HCT116 (cell line): Measurements from ENCODE around the gene NEU4. TPM values are rescaled to one million over a fixed set of nuclear protein-coding genes. Genes with fewer than 3 reads are reported as not detected.
A peak's percentile ranks its signal among the peaks of the same experiment; 100 is the strongest.

Experiments used
- ATAC-seq: fragments of 200-7000 bp; cut with Tn5 transposase; 2 replicates; pipeline ENCODE4 v1.9.1; 2020; ENCODE audit warnings: mild to moderate bottlenecking, moderate library complexity
- BruUV-seq: library from RNA; stranded (reverse); fragments of 400-500 nt; replicated peaks from 2 replicates; lab custom pipeline; 2021; lab: Mats Ljungman, UMichigan
- CTCF ChIA-PET: fragments of 300-600 bp; sonication (Branson Sonifier 250); formaldehyde crosslinking; loops from one replicate; lab custom pipeline; 2021; ENCODE audit warnings: antibody characterized with exemption; lab: Charles Lee
- POLR2A ChIA-PET: fragments of 300-600, 350-600 bp; sonication (Branson Sonifier 250); formaldehyde crosslinking; loops from one replicate; lab custom pipeline; 2021; ENCODE audit warnings: antibody characterized with exemption; lab: Charles Lee
- RAD21 ChIA-PET, 2 experiments: fragments of 300-600 bp; sonication (Branson Sonifier 250); formaldehyde crosslinking; loops; one replicate each; lab custom pipeline; 2023; ENCODE audit warnings: low total read pairs in 2 of 2; ENCODE audit not compliant: uncharacterized antibody in 2 of 2, unreplicated experiment in 2 of 2, low non-redundant PET in 1 of 2; lab: Charles Lee
- DNase-seq: peaks from one replicate; pipeline ENCODE4 v3.0.0-alpha.2; 2010; ENCODE audit warnings: low read depth, low spot score
- H2AFZ ChIP-seq: fragments of 200-600 bp; shearing (Covaris generic), sonication (generic); 2 replicates; pipeline ENCODE4 v1.6.1; 2017; ENCODE audit warnings: low read depth, mixed run types, mixed read lengths, antibody characterized with exemption, low read length; ENCODE audit not compliant: poor library complexity, severe bottlenecking
- H3K27ac ChIP-seq: 2 replicates; pipeline ENCODE4 v1.5.1; 2012; ENCODE audit warnings: low read depth, low read length
- H3K27me3 ChIP-seq: fragments of 200-600 bp; sonication (generic); 2 replicates; pipeline ENCODE4 v1.6.1; 2016; ENCODE audit warnings: mixed run types, low read length, mixed read lengths; ENCODE audit not compliant: insufficient read depth
- H3K36me3 ChIP-seq, 2 experiments: fragments of 200-500 bp in 1 of 2; fragments of 200-600 bp in 1 of 2; sonication (Bioruptor generic) in 1 of 2; sonication (generic) in 1 of 2; 2 replicates each; pipeline versions ENCODE4 v1.5.1 to v1.6.1; 2014 to 2016; ENCODE audit warnings: low read length in 2 of 2, inconsistent platforms in 1 of 2, mixed read lengths in 1 of 2, mixed run types in 1 of 2; ENCODE audit not compliant: insufficient read depth in 2 of 2, control insufficient read depth in 1 of 2
- H3K4me1 ChIP-seq, 2 experiments: fragments of 200-600 bp in 1 of 2; sonication (generic) in 1 of 2; 2 replicates each; pipeline versions ENCODE4 v1.5.1 to v1.6.1; 2012 to 2017; ENCODE audit warnings: low read length in 2 of 2, inconsistent platforms in 1 of 2, mild to moderate bottlenecking in 1 of 2, mixed read lengths in 1 of 2, mixed run types in 1 of 2, moderate library complexity in 1 of 2; ENCODE audit not compliant: insufficient read depth in 2 of 2, control insufficient read depth in 1 of 2
- H3K4me2 ChIP-seq: fragments of 200-600 bp; sonication (generic); 2 replicates; pipeline ENCODE4 v1.6.1; 2017; ENCODE audit warnings: mixed run types, low read length, mixed read lengths
- H3K4me3 ChIP-seq, 2 experiments: fragments of 200-600 bp in 1 of 2; sonication (generic) in 1 of 2; replicated peaks in 1 of 2; 2 replicates each; pipeline ENCODE4 v1.5.1; 2011 to 2016; ENCODE audit warnings: low read length in 2 of 2, control low read depth in 1 of 2, low read depth in 1 of 2, mild to moderate bottlenecking in 1 of 2, mixed read lengths in 1 of 2, mixed run types in 1 of 2
- H3K79me2 ChIP-seq: fragments of 200-600 bp; sonication (generic); 2 replicates; pipeline ENCODE4 v1.6.1; 2017; ENCODE audit warnings: mild to moderate bottlenecking, mixed run types, low read length, moderate library complexity, mixed read lengths; ENCODE audit not compliant: insufficient read depth
- H3K9ac ChIP-seq: fragments of 200-600 bp; sonication (generic); 2 replicates; pipeline ENCODE4 v1.6.1; 2016; ENCODE audit warnings: low read length, mixed read lengths
- H3K9me2 ChIP-seq: fragments of 200-600 bp; sonication (generic), shearing (Covaris generic); 2 replicates; pipeline ENCODE4 v1.6.1; 2017; ENCODE audit warnings: mixed run types, mild to moderate bottlenecking, moderate library complexity; ENCODE audit not compliant: insufficient read depth
- H3K9me3 ChIP-seq, 2 experiments: fragments of 200-500 bp in 1 of 2; fragments of 200-600 bp in 1 of 2; sonication (Bioruptor generic) in 1 of 2; sonication (generic) in 1 of 2; 2 replicates each; pipeline ENCODE4 v1.6.1; 2014 to 2017; ENCODE audit warnings: low read length in 2 of 2, mixed read lengths in 2 of 2, inconsistent platforms in 1 of 2, low read depth in 1 of 2, mild to moderate bottlenecking in 1 of 2, mixed run types in 1 of 2, moderate library complexity in 1 of 2; ENCODE audit not compliant: control insufficient read depth in 1 of 2, insufficient read depth in 1 of 2
- H4K20me1 ChIP-seq: fragments of 200-600 bp; sonication (generic), shearing (Covaris generic); 2 replicates; pipeline ENCODE4 v1.6.1; 2017; ENCODE audit warnings: mixed run types, mild to moderate bottlenecking, moderate library complexity; ENCODE audit not compliant: insufficient read depth
- CEBPB ChIP-seq: IDR thresholded peaks from 2 replicates; pipeline ENCODE4 v1.6.1; 2012; ENCODE audit warnings: low read depth
- EGR1 ChIP-seq: IDR thresholded peaks from 2 replicates; pipeline ENCODE4 v1.6.1; 2012; ENCODE audit warnings: low read depth
- ELF1 ChIP-seq: IDR thresholded peaks from 2 replicates; pipeline ENCODE4 v1.6.1; 2012; ENCODE audit warnings: low read depth, borderline replicate concordance
- FOSL1 ChIP-seq: IDR thresholded peaks from 2 replicates; pipeline ENCODE4 v1.6.1; 2012; ENCODE audit warnings: low read depth
- JUND ChIP-seq: IDR thresholded peaks from 2 replicates; pipeline ENCODE4 v1.6.1; 2012
- SIN3A ChIP-seq: IDR thresholded peaks from 2 replicates; pipeline ENCODE4 v1.6.1; 2012; ENCODE audit warnings: low read depth
- SRF ChIP-seq: IDR thresholded peaks from 2 replicates; pipeline ENCODE4 v1.6.1; 2012; ENCODE audit warnings: low read depth
- TCF7L2 ChIP-seq: IDR thresholded peaks from 2 replicates; pipeline ENCODE4 v1.7.0; 2011; ENCODE audit warnings: borderline replicate concordance, inconsistent platforms; ENCODE audit not compliant: insufficient read depth, insufficient read length; ENCODE audit errors: extremely low read depth
- YY1 ChIP-seq: IDR thresholded peaks from 2 replicates; pipeline ENCODE4 v1.6.1; 2011; ENCODE audit warnings: low read length, low read depth, moderate library complexity, mild to moderate bottlenecking; ENCODE audit not compliant: insufficient replicate concordance; ENCODE audit errors: extremely low read depth
- ZNF274 ChIP-seq: fragments of 200-500 bp; sonication (Bioruptor generic); IDR thresholded peaks from 2 replicates; pipeline ENCODE4 v1.6.1; 2014; ENCODE audit warnings: mild to moderate bottlenecking, low read depth, low read length, inconsistent platforms
- intact Hi-C: fragments of 100-400 bp; cut with micrococcal nuclease; formaldehyde crosslinking; loops from 2 replicates; pipeline ENCODE4 v1.10.0; 2022
- total RNA-seq: library from RNA; stranded (reverse); gene quantifications from one replicate; pipeline ENCODE4 v1.2.1, GENCODE V29; 2021; ENCODE audit not compliant: unreplicated experiment
- TF ChIP-seq, protein P1 (sequence below), 3 experiments: fragments of 200-600 bp in 1 of 3; sonication (generic) in 1 of 3; IDR thresholded peaks in 2 of 3; conservative IDR thresholded peaks in 1 of 3; 2 replicates each; pipeline ENCODE4 v1.5.1; 2012 to 2017; ENCODE audit warnings: low read depth in 2 of 3, low read length in 2 of 3, antibody characterized with exemption in 1 of 3, borderline replicate concordance in 1 of 3, control low read depth in 1 of 3, mild to moderate bottlenecking in 1 of 3, mixed read lengths in 1 of 3, mixed run types in 1 of 3, moderate library complexity in 1 of 3; ENCODE audit not compliant: insufficient read depth in 1 of 3
- TF ChIP-seq, protein P2 (sequence below): IDR thresholded peaks from 2 replicates; pipeline ENCODE4 v1.6.1; 2012
- TF ChIP-seq, protein P3 (sequence below): IDR thresholded peaks from 2 replicates; pipeline ENCODE4 v1.6.1; 2012; ENCODE audit warnings: low read depth

The NEU4 gene
- total RNA-seq, 1 experiment from 2014 or later = 0.34 TPM

DNA sequence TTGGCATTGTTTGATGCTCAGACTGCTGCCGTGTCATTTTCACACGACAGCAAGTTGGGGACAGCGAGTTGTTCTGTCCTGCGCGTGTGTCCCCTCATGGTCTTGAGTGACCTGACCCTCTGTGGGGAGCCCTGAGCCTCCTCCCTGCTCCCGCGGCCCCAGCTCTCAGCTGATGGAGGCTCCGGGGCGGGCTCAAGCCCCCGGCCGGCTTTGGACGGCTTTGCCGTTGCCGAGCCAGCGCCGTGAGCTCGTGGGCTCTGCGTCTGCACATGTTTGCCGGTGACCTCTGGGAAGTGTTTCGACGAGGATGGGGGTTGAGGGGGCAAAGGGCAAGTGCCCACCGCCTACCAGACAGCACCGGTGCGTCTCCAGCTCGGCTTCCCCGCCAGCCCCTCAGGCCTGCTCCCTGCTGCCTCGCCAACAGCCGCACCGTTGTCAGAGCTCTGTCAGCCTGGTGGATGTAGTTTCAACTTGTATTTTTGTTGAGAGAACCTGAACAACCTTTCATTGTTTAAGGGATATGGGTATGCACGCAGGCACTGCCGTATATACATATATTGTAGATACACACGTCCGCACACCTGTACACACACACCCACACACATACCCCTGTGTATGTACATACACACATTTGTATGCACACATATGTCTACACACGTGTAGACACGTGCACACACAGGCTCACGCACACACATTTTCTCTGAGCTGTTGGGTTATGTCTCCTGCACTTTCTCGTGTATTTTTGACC, 36.0 kb downstream of the NEU4 start:
- ATAC-seq (no peak), DNase-seq (no peak)
- peaks cover 10 to 14% of the 10 kb centered on the region in 2 experiments for H3K4me1 ChIP-seq
- H3K4me3 ChIP-seq = peak overlapping the region; percentile 43 to 58
- ChIA-PET CTCF (interaction anchor here (1.0 kb wide), 1 partner anchor 10 kb away, joined by 3 read pairs; no protein-coding TSS in a partner anchor), POLR2A (interaction anchor here (1.2 kb wide), 1 partner anchor 10 kb away, joined by 3 read pairs; no protein-coding TSS in a partner anchor)
- no peaks in the 10 kb centered on the region for H3K79me2 ChIP-seq
- no peaks in the 10 kb centered on the region for H3K9me3 ChIP-seq
- H3K9me2 ChIP-seq = no peaks in the 10 kb centered on the region
- no peaks in the 10 kb centered on the region for H4K20me1 ChIP-seq
- BruUV-seq = TSS peak; percentile 48
- H3K36me3 ChIP-seq = no peaks in the 10 kb centered on the region
- intact Hi-C loops = no loop called here
- H3K4me2 ChIP-seq = peak overlapping the region; percentile 80
- peak overlapping the region; percentile 35; the same call in 1 of the 2 replicates for H3K27ac ChIP-seq
- peak overlapping the region; percentile 66 for H3K9ac ChIP-seq
- H3K27me3 ChIP-seq = no peaks in the 10 kb centered on the region
- H2AFZ ChIP-seq = peak overlapping the region; percentile 51
- TF ChIP-seq, protein P1, sequence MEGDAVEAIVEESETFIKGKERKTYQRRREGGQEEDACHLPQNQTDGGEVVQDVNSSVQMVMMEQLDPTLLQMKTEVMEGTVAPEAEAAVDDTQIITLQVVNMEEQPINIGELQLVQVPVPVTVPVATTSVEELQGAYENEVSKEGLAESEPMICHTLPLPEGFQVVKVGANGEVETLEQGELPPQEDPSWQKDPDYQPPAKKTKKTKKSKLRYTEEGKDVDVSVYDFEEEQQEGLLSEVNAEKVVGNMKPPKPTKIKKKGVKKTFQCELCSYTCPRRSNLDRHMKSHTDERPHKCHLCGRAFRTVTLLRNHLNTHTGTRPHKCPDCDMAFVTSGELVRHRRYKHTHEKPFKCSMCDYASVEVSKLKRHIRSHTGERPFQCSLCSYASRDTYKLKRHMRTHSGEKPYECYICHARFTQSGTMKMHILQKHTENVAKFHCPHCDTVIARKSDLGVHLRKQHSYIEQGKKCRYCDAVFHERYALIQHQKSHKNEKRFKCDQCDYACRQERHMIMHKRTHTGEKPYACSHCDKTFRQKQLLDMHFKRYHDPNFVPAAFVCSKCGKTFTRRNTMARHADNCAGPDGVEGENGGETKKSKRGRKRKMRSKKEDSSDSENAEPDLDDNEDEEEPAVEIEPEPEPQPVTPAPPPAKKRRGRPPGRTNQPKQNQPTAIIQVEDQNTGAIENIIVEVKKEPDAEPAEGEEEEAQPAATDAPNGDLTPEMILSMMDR (IDR thresholded peaks at IDR 0.05 in 2 of 3, conservative IDR thresholded peaks at IDR 0.05 in 1 of 3; ENCODE audit: borderline replicate concordance in 1 of 3, insufficient read depth in 1 of 3, low read depth in 2 of 3, low read length in 2 of 3) = no peak
- no peak for TF ChIP-seq SRF
- TF ChIP-seq FOSL1 = no peak
- TF ChIP-seq ELF1 = no peak
- no peak for TF ChIP-seq SIN3A
- no peak for TF ChIP-seq JUND
- no peak for TF ChIP-seq TCF7L2
- TF ChIP-seq YY1 = no peak
- no peak for TF ChIP-seq EGR1
- TF ChIP-seq, protein P2, sequence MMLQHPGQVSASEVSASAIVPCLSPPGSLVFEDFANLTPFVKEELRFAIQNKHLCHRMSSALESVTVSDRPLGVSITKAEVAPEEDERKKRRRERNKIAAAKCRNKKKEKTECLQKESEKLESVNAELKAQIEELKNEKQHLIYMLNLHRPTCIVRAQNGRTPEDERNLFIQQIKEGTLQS = no peak
- TF ChIP-seq CEBPB = no peak
- TF ChIP-seq ZNF274 = no peak
- TF ChIP-seq, protein P3, sequence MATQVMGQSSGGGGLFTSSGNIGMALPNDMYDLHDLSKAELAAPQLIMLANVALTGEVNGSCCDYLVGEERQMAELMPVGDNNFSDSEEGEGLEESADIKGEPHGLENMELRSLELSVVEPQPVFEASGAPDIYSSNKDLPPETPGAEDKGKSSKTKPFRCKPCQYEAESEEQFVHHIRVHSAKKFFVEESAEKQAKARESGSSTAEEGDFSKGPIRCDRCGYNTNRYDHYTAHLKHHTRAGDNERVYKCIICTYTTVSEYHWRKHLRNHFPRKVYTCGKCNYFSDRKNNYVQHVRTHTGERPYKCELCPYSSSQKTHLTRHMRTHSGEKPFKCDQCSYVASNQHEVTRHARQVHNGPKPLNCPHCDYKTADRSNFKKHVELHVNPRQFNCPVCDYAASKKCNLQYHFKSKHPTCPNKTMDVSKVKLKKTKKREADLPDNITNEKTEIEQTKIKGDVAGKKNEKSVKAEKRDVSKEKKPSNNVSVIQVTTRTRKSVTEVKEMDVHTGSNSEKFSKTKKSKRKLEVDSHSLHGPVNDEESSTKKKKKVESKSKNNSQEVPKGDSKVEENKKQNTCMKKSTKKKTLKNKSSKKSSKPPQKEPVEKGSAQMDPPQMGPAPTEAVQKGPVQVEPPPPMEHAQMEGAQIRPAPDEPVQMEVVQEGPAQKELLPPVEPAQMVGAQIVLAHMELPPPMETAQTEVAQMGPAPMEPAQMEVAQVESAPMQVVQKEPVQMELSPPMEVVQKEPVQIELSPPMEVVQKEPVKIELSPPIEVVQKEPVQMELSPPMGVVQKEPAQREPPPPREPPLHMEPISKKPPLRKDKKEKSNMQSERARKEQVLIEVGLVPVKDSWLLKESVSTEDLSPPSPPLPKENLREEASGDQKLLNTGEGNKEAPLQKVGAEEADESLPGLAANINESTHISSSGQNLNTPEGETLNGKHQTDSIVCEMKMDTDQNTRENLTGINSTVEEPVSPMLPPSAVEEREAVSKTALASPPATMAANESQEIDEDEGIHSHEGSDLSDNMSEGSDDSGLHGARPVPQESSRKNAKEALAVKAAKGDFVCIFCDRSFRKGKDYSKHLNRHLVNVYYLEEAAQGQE = no peak
- TF ChIP-seq, all 23 proteins: peak for 0
- RAD21 ChIA-PET = no interaction called here
